Measurements from ENCODE around the gene COL6A2. TPM values are rescaled to one million over a fixed set of nuclear protein-coding genes. Genes with fewer than 3 reads are reported as not detected.

COL6A2 gene
- total RNA-seq, 1 experiment from 2014 or later = 22.0 TPM

DNA sequence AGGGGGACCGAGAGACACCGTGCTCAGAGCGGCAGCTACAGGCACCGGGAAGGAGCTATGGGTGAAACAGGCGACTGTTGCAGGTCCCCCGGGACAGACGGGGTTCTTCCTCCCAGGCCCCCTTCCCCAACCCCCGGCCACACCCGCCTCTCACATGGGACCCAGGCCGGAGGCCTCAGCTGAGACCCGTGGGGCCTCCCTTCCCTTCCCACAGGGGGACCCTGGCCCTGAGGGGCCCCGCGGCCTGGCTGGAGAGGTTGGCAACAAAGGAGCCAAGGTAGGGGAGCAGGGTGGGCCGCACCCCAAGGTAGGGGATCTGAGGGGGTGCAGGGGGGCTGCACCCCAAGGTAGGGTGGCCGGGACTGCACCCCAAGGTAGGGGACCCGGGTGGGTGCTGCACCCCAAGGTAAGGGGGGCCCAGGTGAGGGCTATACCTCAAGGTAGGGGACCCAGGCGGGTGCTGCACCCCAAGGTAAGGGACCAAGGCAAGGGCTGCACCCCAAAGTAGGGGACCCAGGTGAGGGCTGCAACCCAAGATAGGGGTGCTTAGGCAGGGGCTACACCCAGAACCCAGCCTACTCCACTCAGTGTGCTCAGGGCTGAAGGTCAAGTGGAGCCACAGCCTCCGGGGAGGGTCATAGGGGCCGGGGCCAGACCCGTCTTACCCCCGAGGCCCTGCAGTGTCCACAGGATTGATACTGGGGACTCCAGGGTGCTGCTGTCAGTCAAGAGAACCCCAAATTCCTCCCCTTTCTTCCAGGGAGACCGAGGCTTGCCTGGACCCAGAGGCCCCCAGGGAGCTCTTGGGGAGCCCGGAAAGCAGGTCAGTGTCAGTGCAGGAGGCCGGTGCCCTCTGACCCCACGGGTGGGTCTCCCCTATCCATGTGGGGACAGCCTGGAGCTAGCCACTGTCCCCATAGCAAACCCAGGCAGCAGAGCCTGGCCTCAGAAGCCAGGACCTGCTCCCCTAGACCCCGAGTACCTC, 22.7 kb downstream of the COL6A2 start:
- Histone ChIP-seq H3F3A (ENCODE audit: insufficient read depth, low read depth) (no peaks in the 10 kb centered on the region), H3K4me2 (no peak overlapping the region), H3K79me2 (ENCODE audit: low read depth) (no peaks in the 10 kb centered on the region), H3K4me3 (no peak overlapping the region), H4K20me1 (ENCODE audit: insufficient read depth) (no peaks in the 10 kb centered on the region), H3K27me3 (ENCODE audit: insufficient read depth, low read depth) (no peaks in the 10 kb centered on the region), H3K36me3 (ENCODE audit: low read depth) (no peaks in the 10 kb centered on the region), H3K4me1 (replicated peaks; ENCODE audit: insufficient read depth) (no peaks in the 10 kb centered on the region), H3K9me3 (ENCODE audit: insufficient read depth, low read depth) (no peaks in the 10 kb centered on the region), H2AFZ (no peak overlapping the region), H3K9me2 (ENCODE audit: insufficient read depth) (no peaks in the 10 kb centered on the region), H3K27ac (no peak overlapping the region)
- ChIA-PET POLR2A (ENCODE audit: unreplicated experiment) (no interaction called here), CTCF (no interaction called here)
- no TSS peak for BruUV-seq (replicated peaks)
- no peak for TF ChIP-seq CTCF (conservative IDR thresholded peaks at IDR 0.05)
- no peak for TF ChIP-seq EZH2 (IDR thresholded peaks at IDR 0.05; ENCODE audit: low read depth)
- intact Hi-C loops (cut with micrococcal nuclease; ENCODE audit: unreplicated experiment) = no loop called here
- DNase-seq = no peak

DNA sequence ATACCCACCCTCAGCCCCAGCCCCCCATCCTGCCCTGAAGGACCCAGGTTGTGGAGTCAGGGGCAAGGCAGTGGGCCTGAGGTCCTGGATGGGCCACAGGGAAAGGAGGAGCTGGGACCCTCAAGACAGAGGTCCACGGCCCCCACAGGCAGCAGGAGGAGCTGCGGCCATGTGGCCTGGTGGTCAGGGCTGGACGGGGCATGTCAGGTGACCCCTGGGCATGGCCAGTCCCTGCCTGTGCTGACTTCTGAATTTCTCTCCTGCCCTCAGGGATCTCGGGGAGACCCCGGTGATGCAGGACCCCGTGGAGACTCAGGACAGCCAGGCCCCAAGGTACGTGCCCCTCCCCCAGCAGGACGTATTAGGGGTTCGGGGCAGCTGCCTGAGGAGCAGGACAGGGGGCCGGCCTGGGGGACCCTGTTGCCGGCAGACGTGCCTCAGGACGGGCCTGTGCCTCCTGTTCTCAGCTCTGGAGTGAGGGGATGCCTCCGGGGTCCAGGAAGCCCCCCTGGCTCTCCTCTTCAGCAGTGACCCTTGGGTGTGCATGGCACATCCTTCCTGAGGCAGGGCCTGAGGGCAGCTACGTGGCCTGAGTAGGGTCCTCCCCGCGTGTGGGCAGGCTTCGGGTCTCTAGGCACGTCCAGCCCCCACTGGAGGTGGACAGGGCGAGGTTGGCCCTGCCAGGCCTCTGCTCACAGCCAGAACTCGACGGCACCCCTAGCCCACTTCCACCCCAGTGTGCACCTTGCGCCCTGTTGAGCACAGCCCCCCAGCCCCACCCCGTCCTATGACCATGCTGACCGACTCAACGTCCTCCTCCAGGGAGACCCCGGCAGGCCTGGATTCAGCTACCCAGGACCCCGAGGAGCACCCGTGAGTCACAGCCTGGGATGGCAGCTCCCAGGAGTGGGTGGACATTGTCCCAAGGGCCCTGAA, 23.6 kb downstream of the COL6A2 start:
- Histone ChIP-seq H3F3A (ENCODE audit: insufficient read depth, low read depth) (no peaks in the 10 kb centered on the region), H3K79me2 (ENCODE audit: low read depth) (no peaks in the 10 kb centered on the region), H2AFZ (no peak overlapping the region), H3K4me1 (replicated peaks; ENCODE audit: insufficient read depth) (no peaks in the 10 kb centered on the region), H3K27ac (no peak overlapping the region), H3K4me2 (no peak overlapping the region), H3K4me3 (no peak overlapping the region), H4K20me1 (ENCODE audit: insufficient read depth) (no peaks in the 10 kb centered on the region), H3K9me3 (ENCODE audit: insufficient read depth, low read depth) (no peaks in the 10 kb centered on the region), H3K9me2 (ENCODE audit: insufficient read depth) (no peaks in the 10 kb centered on the region), H3K27me3 (ENCODE audit: insufficient read depth, low read depth) (no peaks in the 10 kb centered on the region), H3K36me3 (ENCODE audit: low read depth) (no peaks in the 10 kb centered on the region)
- no peak for TF ChIP-seq CTCF (conservative IDR thresholded peaks at IDR 0.05)
- no peak for TF ChIP-seq EZH2 (IDR thresholded peaks at IDR 0.05; ENCODE audit: low read depth)
- CTCF ChIA-PET = interaction anchor here (0.8 kb wide), 1 partner anchor 22 kb away, joined by 3 read pairs; no protein-coding TSS in a partner anchor
- POLR2A ChIA-PET (ENCODE audit: unreplicated experiment) = no interaction called here
- BruUV-seq (replicated peaks) = no TSS peak
- DNase-seq = no peak
- intact Hi-C loops (cut with micrococcal nuclease; ENCODE audit: unreplicated experiment) = no loop called here

GRCh38 chr21:46122237-46122671, 24.3 kb downstream of the COL6A2 start:
- no peak overlapping the region for H3K27ac ChIP-seq
- H3K9me2 ChIP-seq (ENCODE audit: insufficient read depth) = no peaks in the 10 kb centered on the region
- no peaks in the 10 kb centered on the region for H3K27me3 ChIP-seq (ENCODE audit: insufficient read depth, low read depth)
- no peaks in the 10 kb centered on the region for H3K79me2 ChIP-seq (ENCODE audit: low read depth)
- ChIA-PET POLR2A (ENCODE audit: unreplicated experiment) (no interaction called here), CTCF (interaction anchor here (0.8 kb wide), 1 partner anchor 21 kb away, joined by 3 read pairs; no protein-coding TSS in a partner anchor)
- H3K4me1 ChIP-seq (replicated peaks; ENCODE audit: insufficient read depth) = no peaks in the 10 kb centered on the region
- H4K20me1 ChIP-seq (ENCODE audit: insufficient read depth) = no peaks in the 10 kb centered on the region
- intact Hi-C loops (cut with micrococcal nuclease; ENCODE audit: unreplicated experiment) = no loop called here
- no peaks in the 10 kb centered on the region for H3F3A ChIP-seq (ENCODE audit: insufficient read depth, low read depth)
- no peaks in the 10 kb centered on the region for H3K9me3 ChIP-seq (ENCODE audit: insufficient read depth, low read depth)
- BruUV-seq (replicated peaks) = no TSS peak
- H2AFZ ChIP-seq = no peak overlapping the region
- no peak overlapping the region for H3K4me2 ChIP-seq
- no peak for TF ChIP-seq EZH2 (IDR thresholded peaks at IDR 0.05; ENCODE audit: low read depth)
- TF ChIP-seq CTCF (conservative IDR thresholded peaks at IDR 0.05) = no peak
- H3K4me3 ChIP-seq = no peak overlapping the region
- no peaks in the 10 kb centered on the region for H3K36me3 ChIP-seq (ENCODE audit: low read depth)
- no peak for DNase-seq
